Ovary (tissue), 9 donors: ENCODE measurements around the gene RGS9BP. TPM values are rescaled to one million over a fixed set of nuclear protein-coding genes. Genes with fewer than 3 reads are reported as not detected.
"Not testable (repeated sequence)": the region's sequence is repeated elsewhere in the genome, so short reads cannot be mapped to it uniquely, and the experiment has no call there.

ENCODE experiments used
- DNase-seq, 5 donors: peaks; one replicate each; pipeline ENCODE4 v3.0.0-alpha.2; 2019 to 2020
- H3K27ac ChIP-seq, 2 donors: fragments of 200-600 bp; one replicate each; pipeline versions ENCODE4 v1.5.1 to v1.8.0; 2019 to 2022
- H3K27me3 ChIP-seq: fragments of 200-600 bp; one replicate; pipeline ENCODE4 v1.8.0; 2022
- H3K36me3 ChIP-seq: fragments of 200-600 bp; sonication (generic); one replicate; pipeline ENCODE4 v1.5.1; 2019
- H3K4me1 ChIP-seq: one replicate; pipeline ENCODE4 v1.8.1; 2013; ENCODE audit warnings: mild to moderate bottlenecking, moderate library complexity; ENCODE audit not compliant: insufficient read depth
- H3K4me3 ChIP-seq: fragments of 200-600 bp; sonication (generic); one replicate; pipeline ENCODE4 v1.5.1; 2017
- H3K9me3 ChIP-seq, 2 donors: fragments of 200-600 bp in 1 of 2; sonication (generic) in 1 of 2; one replicate each; pipeline versions ENCODE4 v1.5.1 to v1.8.1; 2013 to 2019; ENCODE audit warnings: mild to moderate bottlenecking in 1 of 2, moderate library complexity in 1 of 2
- CTCF ChIP-seq, 3 donors: fragments of 450-650 bp in 2 of 3; fragments of 200-600 bp in 1 of 3; IDR thresholded peaks; one replicate each; pipeline versions ENCODE4 v1.5.1 to v1.8.0; 2016 to 2022; ENCODE audit warnings: antibody characterized with exemption in 3 of 3, mild to moderate bottlenecking in 1 of 3
- EP300 ChIP-seq: sonication (generic); formaldehyde crosslinking; IDR thresholded peaks from one replicate; pipeline ENCODE4 v1.6.1; 2017; ENCODE audit warnings: antibody characterized with exemption
- POLR2A ChIP-seq: fragments of 450-650 bp; IDR thresholded peaks from one replicate; pipeline ENCODE4 v1.6.1; 2017; ENCODE audit warnings: antibody characterized with exemption, mild to moderate bottlenecking, moderate library complexity
- WGBS, 3 donors: extraction: QIAGEN DNeasy Blood & Tissue Kit in 1 of 3; methylation state at CpG; one replicate each; pipeline versions ENCODE4 v1.1.5 to v1.1.7; 2013 to 2017; 5-methylcytosine and 5-hydroxymethylcytosine counted together
- intact Hi-C, 4 donors: fragments of 100-400 bp; cut with DNase I; formaldehyde crosslinking; loops; one replicate each; pipeline versions ENCODE4 v1.11.0 to v1.15.1; 2022 to 2023
- polyA plus RNA-seq, 2 donors: library from polyadenylated mRNA; stranded (reverse); fragments of 200-250 nt in 1 of 2; fragments of 350-450 nt in 1 of 2; fragmentation: Illumina TruSeq in 1 of 2; extraction: RNeasy Lipid Tissue Mini Kit (QIAGEN cat#74804) in 1 of 2; gene quantifications; one replicate each; pipeline ENCODE4 v1.2.3, GENCODE V29; 2013 to 2014
- total RNA-seq, 7 donors: library from RNA; depleted of rRNA in 2 of 7; stranded (reverse); fragments of >200 nt in 2 of 7; fragmentation: NEBNext Ultra II Directional in 3 of 7; extraction: Animal tissue kit (Norgen Biotek cat#: 25700) in 3 of 7; gene quantifications; one replicate each; pipeline versions ENCODE4 v1.1.0 to v1.2.4, GENCODE V29; 2016 to 2023
- donor health status: DM: no; HTN: no; CAD: no; lungs with moderate emphysema.
- donor health status: DM: no; HTN: no; CAD: no.
- donor health status: Bipolar disorder and iron deficiency.
- donor health status: DM: yes; HTN: yes; CAD: no.
- donor health status: DM: no; HTN: no; CAD: no.
- donor health status: DM: yes; HTN: yes; CAD: no.

The RGS9BP gene
- total and polyA plus RNA-seq, 9 donors: 0.06 to 0.31 (median 0.16) TPM; not detected in 5

GRCh38 chr19:32694851-32695250 is 19.2 kb downstream of the RGS9BP start:
- H3K4me3 ChIP-seq, H3K36me3 ChIP-seq, H3K9me3 ChIP-seq, DNase-seq, H3K27me3 ChIP-seq, intact Hi-C loops, H3K27ac ChIP-seq: not testable (repeated sequence)
- WGBS, 3 donors: 41 to 51% (median 47%) methylated on average over 2 of the region's 2 CpGs
- H3K4me1 ChIP-seq: peaks cover 20% of the 10 kb centered on the region

DNA sequence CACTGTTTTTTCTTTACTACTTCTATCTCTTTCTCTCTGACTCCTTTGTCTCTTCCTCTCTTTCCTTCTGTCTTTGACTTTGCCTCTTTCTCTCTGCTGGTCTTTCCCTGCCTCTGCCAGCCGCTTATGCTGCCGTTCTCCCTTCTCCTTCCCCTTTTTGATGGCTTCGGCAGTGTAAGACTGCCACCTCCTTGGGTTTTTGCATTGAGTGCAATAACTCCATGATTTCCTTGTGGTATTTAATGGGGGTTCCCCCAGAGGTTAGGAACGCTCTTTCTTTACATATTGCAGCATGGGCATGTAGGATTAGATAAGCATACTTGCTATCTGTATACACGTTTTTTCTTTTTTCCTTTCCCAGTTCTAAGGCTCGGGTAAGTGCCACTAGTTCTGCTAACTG is 19.9 kb downstream of the RGS9BP start:
- H3K9me3 ChIP-seq, DNase-seq, intact Hi-C loops, H3K4me3 ChIP-seq, H3K27ac ChIP-seq, H3K27me3 ChIP-seq, H3K36me3 ChIP-seq: not testable (repeated sequence)
- WGBS, 3 donors: 83 to 92% (median 90%) methylated on average over 6 of the region's 6 CpGs
- H3K4me1 ChIP-seq: peaks cover 20% of the 10 kb centered on the region

GRCh38 chr19:32696771-32697170 is 21.1 kb downstream of the RGS9BP start:
- H3K27ac ChIP-seq: not testable (repeated sequence)

GRCh38 chr19:32700129-32700528 is 24.5 kb downstream of the RGS9BP start:
- DNase-seq, H3K4me1 ChIP-seq, H3K27me3 ChIP-seq, H3K9me3 ChIP-seq, H3K36me3 ChIP-seq, H3K27ac ChIP-seq, H3K4me3 ChIP-seq, intact Hi-C loops: not testable (repeated sequence)
- 88 to 96% (median 95%) methylated on average over 7 of the region's 7 CpGs for WGBS, 3 donors

More at GRCh38 chr19:32696771-32697170, 21.1 kb downstream of the RGS9BP start:
- peaks cover 17% of the 10 kb centered on the region for H3K4me1 ChIP-seq
- H3K4me3 ChIP-seq, H3K36me3 ChIP-seq, intact Hi-C loops, H3K9me3 ChIP-seq, H3K27me3 ChIP-seq, DNase-seq: not testable (repeated sequence)
- 92 to 94% (median 94%) methylated on average over 3 of the region's 3 CpGs for WGBS, 3 donors

GRCh38 chr19:32702010-32702409 is 26.4 kb downstream of the RGS9BP start:
- 50 to 55% (median 52%) methylated on average over 5 of the region's 5 CpGs for WGBS, 3 donors
- TF ChIP-seq CTCF (IDR thresholded peaks at IDR 0.05) (no peak), POLR2A (no peak), EP300 (no peak)

DNA sequence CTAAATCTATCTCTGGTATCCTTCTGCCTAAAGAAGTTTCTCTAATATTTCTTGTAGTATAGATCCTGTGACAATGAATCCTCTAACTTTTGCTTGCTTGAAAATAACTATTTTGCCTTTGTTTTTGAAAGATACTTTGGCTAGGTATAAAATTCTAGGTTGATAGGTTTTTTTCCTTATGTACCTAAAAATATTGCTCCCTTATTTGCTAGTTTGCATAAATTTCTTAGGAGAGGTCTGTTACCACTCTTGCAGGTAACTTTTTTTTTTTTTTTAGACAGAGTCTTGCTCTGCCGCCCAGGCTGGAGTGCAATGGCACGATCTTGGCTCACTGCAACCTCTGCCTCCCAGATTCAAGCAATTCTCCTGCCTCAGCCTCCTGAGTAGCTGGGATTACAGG is 28.4 kb downstream of the RGS9BP start:
- H3K4me1 ChIP-seq, H3K36me3 ChIP-seq, DNase-seq, H3K27me3 ChIP-seq, H3K4me3 ChIP-seq, H3K9me3 ChIP-seq, H3K27ac ChIP-seq, intact Hi-C loops: not testable (repeated sequence)
- 97 to 100% (median 98%) methylated on average over 2 of the region's 2 CpGs for WGBS, 3 donors

More at GRCh38 chr19:32702010-32702409, 26.4 kb downstream of the RGS9BP start:
- Histone ChIP-seq H3K27ac (no peak overlapping the region), H3K4me1 (no peaks in the 10 kb centered on the region), H3K9me3 (no peaks in the 10 kb centered on the region), H3K4me3 (no peak overlapping the region), H3K36me3 (no peaks in the 10 kb centered on the region), H3K27me3 (no peaks in the 10 kb centered on the region)
- DNase-seq: no peak
- intact Hi-C loops: no loop called here

- WGBS, 3 donors: 81 to 91% (median 87%) methylated on average over 3 of the region's 3 CpGs
- no peak for DNase-seq
- Histone ChIP-seq H3K27ac (no peak overlapping the region), H3K4me1 (no peaks in the 10 kb centered on the region), H3K27me3 (no peaks in the 10 kb centered on the region), H3K4me3 (no peak overlapping the region), H3K9me3 (no peaks in the 10 kb centered on the region), H3K36me3 (no peaks in the 10 kb centered on the region)
- TF ChIP-seq EP300 (no peak), CTCF (IDR thresholded peaks at IDR 0.05) (no peak), POLR2A (no peak)
- intact Hi-C loops: no loop called here
These were observed 32.8 kb downstream of the RGS9BP start for GRCh38 chr19:32708457-32708856.
